ENCODE results near the gene ARL2BP.

GRCh38 chr16:57242650-57243049, 2.4 kb upstream of the ARL2BP start:
- TF ChIP-seq POLR2A (IDR thresholded peaks at IDR 0.05), result no peak
- TF ChIP-seq CTCF (IDR thresholded peaks at IDR 0.05), result no peak
- no peak for TF ChIP-seq EP300 (IDR thresholded peaks at IDR 0.05)
- TF ChIP-seq POLR2AphosphoS5 (IDR thresholded peaks at IDR 0.05), result no peak
